Muscle of leg (tissue), 11 donors: ENCODE results near the gene CAMK2N2. TPM values are rescaled to one million over a fixed set of nuclear protein-coding genes. Genes with fewer than 3 reads are reported as not detected.
A peak's percentile ranks its signal among the peaks of the same experiment; 100 is the strongest.

Experiments used
- DNase-seq: peaks from one replicate; pipeline ENCODE4 v3.0.0; 2013
- H3K27ac ChIP-seq: one replicate; pipeline ENCODE4 v1.5.1; 2013; ENCODE audit warnings: mild to moderate bottlenecking, low read length, control low read depth
- H3K27me3 ChIP-seq: one replicate; pipeline ENCODE4 v1.6.1; 2013; ENCODE audit warnings: low read length; ENCODE audit not compliant: control insufficient read depth, insufficient read depth
- H3K36me3 ChIP-seq: one replicate; pipeline ENCODE4 v1.6.1; 2013; ENCODE audit warnings: low read length; ENCODE audit not compliant: control insufficient read depth, insufficient read depth
- H3K4me1 ChIP-seq: one replicate; pipeline ENCODE4 v1.6.1; 2013; ENCODE audit warnings: low read length; ENCODE audit not compliant: control insufficient read depth, insufficient read depth
- H3K4me3 ChIP-seq: one replicate; pipeline ENCODE4 v1.5.1; 2013; ENCODE audit warnings: low read length, control low read depth
- H3K9me3 ChIP-seq: replicated peaks from 2 replicates; pipeline ENCODE4 v1.6.1; 2013; ENCODE audit warnings: low read depth, low read length; ENCODE audit not compliant: control insufficient read depth
- whole genome bisulfite sequencing: methylation state at CpG from one replicate; pipeline ENCODE4 v1.1.5; 2013; ENCODE audit warnings: missing lambda C conversion rate; ENCODE audit not compliant: insufficient coverage; 5-methylcytosine and 5-hydroxymethylcytosine counted together
- polyA plus RNA-seq, 8 donors: library from polyadenylated mRNA; unstranded; fragments of 120-200 nt; gene quantifications; one replicate each; pipeline versions ENCODE4 v1.2.1 to v1.2.3, GENCODE V29; 2013; ENCODE audit warnings: inconsistent platforms in 1 of 8, low replicate concordance in 1 of 8; ENCODE audit not compliant: insufficient read length in 8 of 8, insufficient read depth in 1 of 8
- total RNA-seq: library from RNA; stranded (reverse); fragments of 120-200 nt; gene quantifications from one replicate; pipeline ENCODE4 v1.2.4, GENCODE V29; 2013

CAMK2N2 gene
- total and polyA plus RNA-seq, 9 donors: 0.04 to 0.16 (median 0.10) TPM; not detected in 6

GRCh38 chr3:184258926-184259325, 2.4 kb downstream of the CAMK2N2 start:
- peaks cover 50% of the 10 kb centered on the region for H3K27me3 ChIP-seq
- WGBS: 85% methylated on average over 5 of the region's 5 CpGs
- no peak overlapping the region for H3K4me3 ChIP-seq
- no peak for DNase-seq
- peaks cover 23% of the 10 kb centered on the region for H3K4me1 ChIP-seq
- no peaks in the 10 kb centered on the region for H3K36me3 ChIP-seq
- no peak overlapping the region for H3K27ac ChIP-seq
- no peaks in the 10 kb centered on the region for H3K9me3 ChIP-seq

GRCh38 chr3:184257083-184257915, 4.1 kb downstream of the CAMK2N2 start:
- H3K36me3 ChIP-seq: no peaks in the 10 kb centered on the region
- no peak overlapping the region for H3K4me3 ChIP-seq
- 90% methylated on average over 14 of the region's 23 CpGs for WGBS
- H3K4me1 ChIP-seq: peaks cover 23% of the 10 kb centered on the region
- peaks cover 36% of the 10 kb centered on the region for H3K27me3 ChIP-seq
- H3K27ac ChIP-seq: no peak overlapping the region
- no peaks in the 10 kb centered on the region for H3K9me3 ChIP-seq
- no peak for DNase-seq

- Histone ChIP-seq H3K36me3 (no peaks in the 10 kb centered on the region), H3K4me1 (peaks cover 9% of the 10 kb centered on the region), H3K27ac (no peak overlapping the region), H3K27me3 (peaks cover 20% of the 10 kb centered on the region), H3K9me3 (no peaks in the 10 kb centered on the region), H3K4me3 (no peak overlapping the region)
- no peak for DNase-seq
- WGBS: 95% methylated on average over 3 of the region's 3 CpGs
These were observed 5.9 kb downstream of the CAMK2N2 start for GRCh38 chr3:184255291-184256039.

GRCh38 chr3:184250167-184250828, 11.1 kb downstream of the CAMK2N2 start:
- WGBS: under 1% methylated on average over 15 of the region's 20 CpGs
- Histone ChIP-seq H3K9me3 (no peaks in the 10 kb centered on the region), H3K4me1 (peaks cover 13% of the 10 kb centered on the region), H3K27ac (no peak overlapping the region), H3K27me3 (no peaks in the 10 kb centered on the region), H3K36me3 (peaks cover 2% of the 10 kb centered on the region), H3K4me3 (peak overlapping the region; percentile 69)
- DNase-seq: peak; percentile 78

GRCh38 chr3:184249412-184250166, 11.8 kb downstream of the CAMK2N2 start, which contains the start of gene EEF1AKMT4:
EEF1AKMT4 (plus strand) TSS chr3:184249672; CDS start chr3:184249695, 23 bp downstream.
- peak; percentile 98 for DNase-seq
- WGBS: under 1% methylated on average over 53 of the region's 54 CpGs
- no peaks in the 10 kb centered on the region for H3K27me3 ChIP-seq
- peaks cover 9% of the 10 kb centered on the region for H3K36me3 ChIP-seq
- H3K9me3 ChIP-seq: no peaks in the 10 kb centered on the region
- H3K27ac ChIP-seq: peak within 1 kb of the TSS; percentile 73
- H3K4me1 ChIP-seq: peaks cover 13% of the 10 kb centered on the region
- peak within 1 kb of the TSS; percentile 69 for H3K4me3 ChIP-seq

GRCh38 chr3:184248454-184249411, 12.6 kb downstream of the CAMK2N2 start, which contains the start of gene ALG3:
ALG3 (minus strand) TSS chr3:184248962; CDS start chr3:184248940, 22 bp downstream.
- Histone ChIP-seq H3K36me3 (peaks cover 18% of the 10 kb centered on the region), H3K27ac (peak within 1 kb of the TSS; percentile 73), H3K4me1 (peaks cover 13% of the 10 kb centered on the region), H3K27me3 (no peaks in the 10 kb centered on the region), H3K9me3 (no peaks in the 10 kb centered on the region), H3K4me3 (peak within 1 kb of the TSS; percentile 69)
- DNase-seq: peak; percentile 92
- WGBS: under 1% methylated on average over 41 of the region's 49 CpGs

- H3K36me3 ChIP-seq: peaks cover 36% of the 10 kb centered on the region
- WGBS: 95% methylated on average over 3 of the region's 5 CpGs
- H3K4me3 ChIP-seq: no peak overlapping the region
- H3K27ac ChIP-seq: no peak overlapping the region
- no peaks in the 10 kb centered on the region for H3K4me1 ChIP-seq
- H3K9me3 ChIP-seq: no peaks in the 10 kb centered on the region
- H3K27me3 ChIP-seq: peaks cover 2% of the 10 kb centered on the region
- DNase-seq: no peak
These were observed 19.1 kb downstream of the CAMK2N2 start for GRCh38 chr3:184242297-184242685.

GRCh38 chr3:184241447-184242296, 19.7 kb downstream of the CAMK2N2 start:
- Histone ChIP-seq H3K27ac (no peak overlapping the region), H3K9me3 (no peaks in the 10 kb centered on the region), H3K36me3 (peaks cover 36% of the 10 kb centered on the region), H3K4me1 (no peaks in the 10 kb centered on the region), H3K4me3 (no peak overlapping the region), H3K27me3 (peaks cover 2% of the 10 kb centered on the region)
- no peak for DNase-seq
- WGBS: 14% methylated on average over 43 of the region's 46 CpGs
